Epidermal melanocyte (primary cell): Measurements from ENCODE around the gene MCM5.
"Not testable (repeated sequence)": the region's sequence is repeated elsewhere in the genome, so short reads cannot be mapped to it uniquely, and the experiment has no call there.

Source experiments
- DNase-seq: peaks from one replicate; pipeline ENCODE4 v3.0.0; 2011; ENCODE audit warnings: low spot score; ENCODE audit not compliant: insufficient read length

MCM5 gene

DNA sequence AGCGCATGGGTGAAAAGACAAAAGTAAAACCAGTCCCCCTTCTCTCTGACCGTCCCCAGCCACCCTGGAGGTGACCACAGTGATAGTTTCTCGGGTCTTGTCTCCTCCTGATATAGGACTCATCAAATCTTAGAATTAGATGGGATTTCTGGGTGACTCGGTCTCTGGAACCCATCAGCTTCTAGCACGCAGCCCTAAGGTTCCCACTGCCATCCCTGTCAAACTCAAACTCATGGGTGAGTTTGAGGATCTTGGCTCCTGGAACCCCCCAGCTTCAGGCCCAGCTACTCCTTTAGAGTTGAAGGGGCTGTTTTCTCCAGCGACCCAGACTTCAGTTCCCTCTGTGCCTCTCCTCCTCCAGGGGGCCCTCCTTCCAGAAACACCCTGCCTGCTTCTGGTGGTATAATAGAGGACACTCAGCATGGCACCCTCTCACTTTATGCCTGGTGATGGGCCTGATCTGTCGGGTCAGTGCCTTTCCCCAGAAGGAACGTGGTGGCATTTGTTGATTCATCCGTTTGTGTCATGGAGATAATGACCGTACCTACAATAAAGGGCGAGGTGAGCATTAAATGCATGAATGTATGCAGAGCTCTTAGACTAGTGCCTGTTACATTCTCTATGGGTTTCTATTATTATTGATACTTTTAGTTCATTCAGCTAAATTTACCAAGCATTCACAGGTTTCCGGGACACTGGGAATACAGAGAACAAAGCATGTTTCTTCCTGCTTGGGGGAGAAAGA, 31.7 kb downstream of the MCM5 start:
- no peak for DNase-seq

DNA sequence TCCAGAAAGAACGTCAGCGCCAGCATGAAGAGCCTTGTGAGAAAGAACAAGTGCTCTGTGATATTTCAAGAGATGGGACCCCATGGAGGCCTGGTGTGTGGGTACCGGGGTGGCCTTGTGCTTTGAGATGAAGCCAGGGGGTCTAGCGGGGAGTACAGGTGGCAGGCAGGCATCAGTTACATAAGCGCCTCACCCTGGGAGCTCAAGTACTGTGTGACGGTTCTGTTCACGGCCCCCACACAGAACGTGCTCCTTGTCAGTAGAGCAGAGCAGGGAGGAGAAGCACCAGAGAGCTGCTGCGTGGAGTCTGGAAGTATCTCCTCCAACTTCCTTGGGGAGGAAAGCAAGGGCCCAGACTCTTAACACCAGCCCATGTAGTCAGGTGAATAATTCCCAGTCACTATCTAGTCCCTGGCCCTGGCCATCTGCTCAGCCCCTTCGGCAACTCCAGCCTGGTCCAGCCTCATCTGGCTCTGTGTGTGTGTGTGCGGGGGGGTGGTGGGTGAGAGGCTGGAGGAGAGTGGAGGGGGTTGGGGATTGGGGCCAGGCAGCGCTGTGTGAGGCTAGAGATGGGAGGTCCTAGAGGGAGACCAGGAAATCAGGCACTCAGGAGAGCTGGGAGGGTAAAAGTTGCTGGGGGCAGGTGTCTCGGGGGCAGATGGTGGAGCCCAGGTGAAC, 32.4 kb downstream of the MCM5 start:
- DNase-seq, result no peak

DNA sequence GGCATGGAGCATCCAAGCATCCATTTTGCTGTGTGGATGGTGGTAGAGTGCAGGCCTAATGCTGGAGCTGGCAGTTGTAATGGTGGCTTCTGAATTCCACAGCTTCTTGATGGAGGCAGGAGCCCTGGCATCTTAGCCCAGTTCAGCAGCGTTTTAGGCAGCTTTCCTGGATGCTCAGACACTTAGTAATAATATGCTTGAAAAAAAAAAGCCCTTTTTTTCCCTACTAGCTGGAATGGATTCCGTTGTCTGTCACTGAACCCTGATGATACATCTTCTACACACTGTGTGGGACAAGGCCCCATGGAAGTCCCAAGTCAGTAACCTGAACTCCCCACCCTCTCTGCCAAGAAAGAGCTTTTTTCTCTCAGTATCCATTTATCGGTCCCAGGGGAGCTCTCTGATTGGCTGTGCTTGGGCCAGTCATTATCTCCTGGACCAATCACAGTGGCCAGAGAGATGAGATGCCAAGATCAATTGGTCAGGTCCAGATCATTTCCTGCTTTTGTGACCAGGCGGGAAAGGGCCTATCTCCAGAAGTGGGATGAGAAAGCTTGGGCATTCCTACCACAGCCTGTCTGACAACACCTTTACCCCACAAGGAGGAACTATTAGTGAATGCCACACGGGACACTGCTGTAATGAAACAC, 34.2 kb downstream of the MCM5 start:
- no peak for DNase-seq

GRCh38 chr22:35435201-35435740, 35.3 kb downstream of the MCM5 start:
- DNase-seq, result no peak

GRCh38 chr22:35436421-35436820, 36.5 kb downstream of the MCM5 start:
- no peak for DNase-seq

GRCh38 chr22:35437049-35437448, 37.1 kb downstream of the MCM5 start:
- DNase-seq, result no peak

- DNase-seq, result not testable (repeated sequence)
Observed at GRCh38 chr22:35438673-35439364, 38.9 kb downstream of the MCM5 start.

DNA sequence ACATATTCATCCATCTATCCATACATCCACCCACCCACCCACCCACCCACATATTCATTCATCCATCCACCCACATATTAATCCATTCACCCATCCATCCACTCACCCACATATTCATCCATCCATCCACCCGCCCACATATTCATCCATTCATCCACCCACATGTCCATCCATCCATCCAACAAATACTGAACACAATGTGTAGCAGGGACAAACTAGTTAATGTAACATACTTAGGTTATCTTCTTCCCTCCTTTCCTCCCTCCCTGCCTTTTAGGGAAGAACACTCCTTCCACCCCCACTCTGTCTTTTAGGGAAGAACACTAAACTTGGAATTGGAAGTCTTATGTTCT, 39.4 kb downstream of the MCM5 start:
- DNase-seq, result no peak

DNA sequence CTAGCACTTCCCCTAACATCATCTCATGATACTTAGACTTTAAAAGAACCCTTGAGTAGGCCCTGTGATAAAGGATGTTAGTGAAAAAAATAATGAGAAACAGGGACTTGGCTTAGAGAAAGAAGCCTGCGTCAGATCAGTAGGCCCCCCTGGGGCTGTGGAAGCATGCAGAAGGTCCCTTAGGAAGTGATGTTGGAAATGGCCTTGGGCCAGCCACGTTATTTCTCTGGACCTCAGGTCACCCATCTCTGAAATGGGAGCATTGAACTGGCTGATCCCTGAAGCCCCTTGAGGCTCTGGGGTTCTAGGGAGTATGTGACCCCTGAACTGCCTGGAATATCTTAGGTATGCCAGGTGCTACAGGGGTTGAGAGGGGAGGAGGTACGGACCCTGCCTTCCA, 40.2 kb downstream of the MCM5 start:
- DNase-seq, result no peak

DNA sequence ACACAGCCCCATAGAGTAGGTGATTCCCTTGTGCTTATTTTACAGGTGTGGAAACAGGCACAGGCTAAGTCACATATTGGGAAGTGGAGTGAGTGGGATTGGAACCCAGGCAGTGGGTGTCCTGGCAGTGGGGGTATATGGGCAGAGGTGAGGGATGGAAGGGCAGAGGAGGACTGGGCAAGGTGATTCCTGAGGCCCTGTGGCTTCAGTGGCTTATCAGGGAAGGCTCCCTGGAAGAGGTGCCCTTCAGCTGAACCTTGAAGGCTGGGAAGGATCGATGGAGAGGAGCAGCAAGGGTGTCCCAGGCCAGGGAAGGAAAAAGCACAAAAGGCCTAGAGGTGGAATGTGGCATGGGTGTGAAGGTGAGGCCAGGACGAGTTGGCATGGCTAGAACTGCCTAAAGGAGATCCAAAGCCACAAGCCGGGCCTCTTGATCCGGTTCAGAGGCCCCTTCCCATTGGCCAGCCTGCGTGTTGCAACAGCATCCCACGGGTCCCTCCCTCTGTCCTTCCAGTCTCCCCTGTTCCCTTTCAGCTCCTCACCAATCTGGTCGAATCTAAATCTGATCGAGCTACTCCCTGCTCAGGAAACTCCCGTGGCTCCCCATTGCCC, 41.7 kb downstream of the MCM5 start:
- no peak for DNase-seq

- DNase-seq, result no peak
Observed at GRCh38 chr22:35442471-35442870, 42.5 kb downstream of the MCM5 start.

- no peak for DNase-seq
Observed at GRCh38 chr22:35443338-35443737, 43.4 kb downstream of the MCM5 start.

GRCh38 chr22:35443790-35444684, 44.1 kb downstream of the MCM5 start:
- no peak for DNase-seq

- DNase-seq, result no peak
Observed at GRCh38 chr22:35444685-35445399, 44.9 kb downstream of the MCM5 start.

- DNase-seq, result no peak
Observed at GRCh38 chr22:35445933-35446332, 46.0 kb downstream of the MCM5 start.

GRCh38 chr22:35446365-35446764, 46.4 kb downstream of the MCM5 start:
- no peak for DNase-seq

DNA sequence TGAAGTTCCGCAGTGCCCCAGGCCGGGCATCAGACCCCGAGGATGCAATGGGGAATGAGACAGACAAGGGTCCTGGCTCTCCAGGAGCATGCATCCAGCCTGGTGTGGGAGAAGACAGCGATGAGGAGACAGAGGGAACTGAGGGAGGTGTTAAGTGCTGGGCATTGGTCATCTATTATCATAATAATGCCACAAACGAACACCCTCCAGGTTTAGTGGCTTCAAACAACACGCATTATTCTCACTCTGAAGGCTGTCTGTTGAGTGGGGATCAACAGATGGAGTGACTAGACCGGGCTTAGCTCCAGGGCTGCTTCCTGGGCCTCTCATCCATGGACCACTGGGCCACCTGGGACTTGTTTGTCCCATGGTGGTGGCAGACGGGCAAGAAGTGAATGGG, 48.6 kb downstream of the MCM5 start:
- DNase-seq, result no peak

DNA sequence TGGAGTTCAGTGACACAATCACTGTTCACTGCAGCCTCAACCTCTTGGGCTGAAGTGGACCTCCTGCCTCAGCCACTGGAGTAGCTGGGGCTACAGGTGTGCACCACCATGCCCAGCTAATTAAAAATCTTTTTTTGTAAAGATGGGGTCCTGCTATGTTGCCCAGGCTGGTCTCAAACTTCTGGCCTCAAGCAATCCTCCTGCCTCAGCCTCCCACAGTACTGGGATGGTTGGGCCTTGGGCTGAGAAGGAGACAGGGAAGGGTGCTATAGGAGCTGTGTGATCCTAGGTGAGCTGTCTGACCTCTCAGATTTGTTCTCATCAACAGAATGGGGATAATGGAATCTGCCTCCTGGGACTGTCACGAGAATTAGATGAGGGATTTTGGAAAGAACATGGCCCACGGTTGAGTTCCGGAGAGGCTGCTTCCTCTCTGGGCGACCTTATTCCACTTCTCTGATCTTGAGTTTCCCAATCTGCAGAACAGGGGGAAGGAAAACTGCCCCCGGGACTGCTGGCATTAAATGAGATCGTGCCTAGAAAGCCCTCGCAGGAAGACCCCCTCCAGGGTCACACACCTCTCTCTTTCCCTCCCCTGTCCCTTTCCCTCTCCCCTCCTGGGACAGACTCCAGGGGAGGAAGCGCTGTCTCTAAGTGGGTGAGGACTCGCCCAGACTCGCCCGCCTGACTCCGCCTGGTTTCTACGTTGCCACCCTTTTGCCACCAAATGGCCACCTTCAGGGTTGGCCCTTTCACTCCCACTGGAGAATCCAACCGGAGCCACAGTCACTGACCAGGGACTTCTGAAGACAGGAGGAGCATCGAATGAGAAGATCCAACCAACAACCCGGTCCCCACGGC, 50.1 kb downstream of the MCM5 start:
- no peak for DNase-seq
